ENCODE results near the gene TAMALIN. TPM values are rescaled to one million over a fixed set of nuclear protein-coding genes. Genes with fewer than 3 reads are reported as not detected.

The TAMALIN gene
- total RNA-seq, 4 donors from 2014 or later: 11.8 to 18.0 (median 16.1) TPM

DNA sequence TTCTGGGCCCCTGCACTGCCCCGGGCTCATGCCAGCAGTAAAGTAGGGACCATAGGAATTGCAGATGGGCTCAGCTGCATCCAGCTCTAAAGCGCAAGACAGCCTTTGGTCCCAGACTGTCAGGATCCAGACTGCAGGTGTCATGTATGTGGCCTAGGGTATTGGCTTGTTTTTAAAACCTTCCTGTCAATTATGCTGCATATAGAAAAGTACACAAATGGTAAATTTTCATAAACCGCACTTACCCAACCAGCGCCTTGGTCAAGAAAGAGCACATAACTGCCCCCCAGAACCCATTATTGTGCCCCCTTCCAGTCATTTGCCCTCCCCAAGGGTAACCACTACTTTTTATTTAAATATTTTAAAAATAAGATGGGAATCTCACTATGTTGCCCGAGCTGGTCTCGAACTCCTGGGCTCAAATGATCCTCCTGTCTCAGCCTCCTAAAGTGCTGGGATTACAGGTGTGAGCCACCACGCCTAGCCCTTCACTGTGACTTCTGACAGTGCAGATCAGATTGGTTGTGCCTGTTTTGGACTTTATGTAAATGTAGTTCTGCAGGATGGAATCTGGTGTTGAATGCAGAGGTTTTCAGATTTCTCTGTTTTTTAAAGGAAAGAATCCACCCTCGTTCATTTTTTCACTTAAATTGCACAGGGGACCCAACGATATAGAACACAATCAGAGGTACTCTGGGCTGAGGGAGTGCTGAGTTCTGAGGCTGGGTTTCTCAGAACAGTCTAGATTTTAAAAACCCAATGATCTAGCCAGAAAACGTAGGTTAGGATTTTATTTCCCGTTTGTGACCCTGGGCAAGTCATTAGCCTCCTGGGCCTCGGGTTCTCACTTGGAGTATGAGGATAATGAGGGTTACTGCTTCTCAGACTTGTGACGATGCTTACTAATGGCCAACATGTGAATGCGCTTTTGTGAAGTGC lies 51.2 kb downstream of the TAMALIN start:
- no peak for ATAC-seq
- Histone ChIP-seq H3K4me1 (peaks cover 0 to 82% (median 5%) of the 10 kb centered on the region in 3 donors), H3K4me3 (peak overlapping the region in 1 of 2 donors; percentile 36), H3K36me3 (peaks cover 0 to 64% of the 10 kb centered on the region in 2 donors), H3K27ac (peak overlapping the region in 3 of 4 donors; percentile 96 to 100 (median 98)), H3K27me3 (no peaks in the 10 kb centered on the region), H3K9me3 (no peaks in the 10 kb centered on the region)
- TF ChIP-seq, protein P1, sequence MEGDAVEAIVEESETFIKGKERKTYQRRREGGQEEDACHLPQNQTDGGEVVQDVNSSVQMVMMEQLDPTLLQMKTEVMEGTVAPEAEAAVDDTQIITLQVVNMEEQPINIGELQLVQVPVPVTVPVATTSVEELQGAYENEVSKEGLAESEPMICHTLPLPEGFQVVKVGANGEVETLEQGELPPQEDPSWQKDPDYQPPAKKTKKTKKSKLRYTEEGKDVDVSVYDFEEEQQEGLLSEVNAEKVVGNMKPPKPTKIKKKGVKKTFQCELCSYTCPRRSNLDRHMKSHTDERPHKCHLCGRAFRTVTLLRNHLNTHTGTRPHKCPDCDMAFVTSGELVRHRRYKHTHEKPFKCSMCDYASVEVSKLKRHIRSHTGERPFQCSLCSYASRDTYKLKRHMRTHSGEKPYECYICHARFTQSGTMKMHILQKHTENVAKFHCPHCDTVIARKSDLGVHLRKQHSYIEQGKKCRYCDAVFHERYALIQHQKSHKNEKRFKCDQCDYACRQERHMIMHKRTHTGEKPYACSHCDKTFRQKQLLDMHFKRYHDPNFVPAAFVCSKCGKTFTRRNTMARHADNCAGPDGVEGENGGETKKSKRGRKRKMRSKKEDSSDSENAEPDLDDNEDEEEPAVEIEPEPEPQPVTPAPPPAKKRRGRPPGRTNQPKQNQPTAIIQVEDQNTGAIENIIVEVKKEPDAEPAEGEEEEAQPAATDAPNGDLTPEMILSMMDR (IDR thresholded peaks at IDR 0.05): no peak
- TF ChIP-seq POLR2A (IDR thresholded peaks at IDR 0.05) (no peak), POLR2AphosphoS5 (IDR thresholded peaks at IDR 0.05) (no peak), EP300 (IDR thresholded peaks at IDR 0.05) (no peak)
- WGBS, 2 donors (ENCODE audit: low coverage in 1 of 2): 88 to 96% methylated on average over 7 to 11 of the region's 14 CpGs

DNA sequence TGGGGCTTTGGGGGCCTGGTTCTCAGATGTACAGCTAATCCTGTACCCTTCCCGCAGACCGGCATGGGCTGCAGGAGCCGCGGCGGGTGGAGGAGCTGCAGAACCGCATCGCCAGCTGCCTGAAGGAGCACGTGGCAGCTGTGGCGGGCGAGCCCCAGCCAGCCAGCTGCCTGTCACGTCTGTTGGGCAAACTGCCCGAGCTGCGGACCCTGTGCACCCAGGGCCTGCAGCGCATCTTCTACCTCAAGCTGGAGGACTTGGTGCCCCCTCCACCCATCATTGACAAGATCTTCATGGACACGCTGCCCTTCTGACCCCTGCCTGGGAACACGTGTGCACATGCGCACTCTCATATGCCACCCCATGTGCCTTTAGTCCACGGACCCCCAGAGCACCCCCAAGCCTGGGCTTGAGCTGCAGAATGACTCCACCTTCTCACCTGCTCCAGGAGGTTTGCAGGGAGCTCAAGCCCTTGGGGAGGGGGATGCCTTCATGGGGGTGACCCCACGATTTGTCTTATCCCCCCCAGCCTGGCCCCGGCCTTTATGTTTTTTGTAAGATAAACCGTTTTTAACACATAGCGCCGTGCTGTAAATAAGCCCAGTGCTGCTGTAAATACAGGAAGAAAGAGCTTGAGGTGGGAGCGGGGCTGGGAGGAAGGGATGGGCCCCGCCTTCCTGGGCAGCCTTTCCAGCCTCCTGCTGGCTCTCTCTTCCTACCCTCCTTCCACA lies 52.0 kb downstream of the TAMALIN start:
- Histone ChIP-seq H3K9me3 (no peaks in the 10 kb centered on the region), H3K36me3 (peaks cover 0 to 62% of the 10 kb centered on the region in 2 donors), H3K27ac (peak overlapping the region in 3 of 4 donors; percentile 96 to 100 (median 98)), H3K4me1 (peaks cover 0 to 82% (median 5%) of the 10 kb centered on the region in 3 donors), H3K27me3 (no peaks in the 10 kb centered on the region), H3K4me3 (no peak overlapping the region)
- WGBS, 2 donors (ENCODE audit: low coverage in 1 of 2): 65% methylated on average over 13 of the region's 25 CpGs; no CpG with 5 or more reads in 1 of the 2 donors
- no peak for ATAC-seq
- TF ChIP-seq POLR2AphosphoS5 (IDR thresholded peaks at IDR 0.05): no peak
- no peak for TF ChIP-seq EP300 (IDR thresholded peaks at IDR 0.05)
- no peak for TF ChIP-seq POLR2A (IDR thresholded peaks at IDR 0.05)
- TF ChIP-seq, protein P1 (IDR thresholded peaks at IDR 0.05): no peak

DNA sequence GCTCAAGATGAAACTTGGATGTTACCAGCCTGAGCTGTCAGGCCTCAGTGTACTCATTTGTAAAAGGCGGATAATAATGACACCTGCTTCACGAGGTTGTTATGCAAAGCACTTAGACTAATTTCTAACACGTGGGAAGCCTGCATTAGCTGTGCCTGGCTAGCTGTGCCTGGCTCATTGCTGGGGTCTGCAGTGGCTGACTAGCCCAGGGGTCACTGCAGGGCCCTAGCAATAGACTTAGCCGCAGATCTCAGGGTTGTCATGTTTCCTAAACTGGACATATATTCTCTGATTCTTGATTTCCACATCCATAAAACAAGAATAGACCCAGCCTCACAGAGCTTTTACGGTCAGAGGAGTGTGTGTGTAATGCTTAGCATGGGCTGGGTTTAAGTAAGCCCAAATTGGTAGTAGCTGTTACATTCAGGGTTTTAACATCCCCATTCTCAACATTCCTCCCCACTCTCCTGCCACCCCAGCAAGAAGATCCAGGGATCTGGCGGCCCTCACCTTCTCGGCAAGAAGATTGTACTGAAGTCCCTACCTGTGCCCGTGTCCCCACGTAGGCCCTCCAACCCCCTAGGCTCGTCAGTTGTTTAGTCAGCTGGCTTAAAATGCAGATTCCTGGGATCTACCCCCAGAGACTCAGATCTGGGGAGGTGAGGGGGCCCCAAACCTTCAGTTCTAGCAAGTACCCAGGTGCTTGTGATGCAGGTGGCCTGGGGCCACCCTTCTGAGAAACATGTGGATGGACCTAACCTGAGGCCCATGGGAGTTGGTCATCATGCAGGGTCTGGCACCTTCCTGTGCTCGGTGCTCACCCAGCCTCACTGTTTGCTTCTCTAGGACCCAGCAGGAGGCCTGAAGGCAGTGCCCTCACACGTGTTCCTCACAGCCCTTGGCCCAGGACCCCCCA lies 53.1 kb downstream of the TAMALIN start:
- peak; percentile 6 for ATAC-seq
- H3K4me1 ChIP-seq: peaks cover 0 to 78% (median 0%) of the 10 kb centered on the region in 3 donors
- H3K9me3 ChIP-seq: no peaks in the 10 kb centered on the region
- 58 to 64% methylated on average over 7 to 9 of the region's 12 CpGs for WGBS, 2 donors (ENCODE audit: low coverage in 1 of 2)
- H3K27me3 ChIP-seq: no peaks in the 10 kb centered on the region
- TF ChIP-seq POLR2A (IDR thresholded peaks at IDR 0.05) (no peak), POLR2AphosphoS5 (IDR thresholded peaks at IDR 0.05) (no peak), EP300 (IDR thresholded peaks at IDR 0.05) (no peak)
- TF ChIP-seq, protein P1 (IDR thresholded peaks at IDR 0.05): no peak
- no peak overlapping the region for H3K4me3 ChIP-seq
- peak overlapping the region in 3 of 4 donors; percentile 32 to 100 (median 98) for H3K27ac ChIP-seq
- H3K36me3 ChIP-seq: peaks cover 0 to 52% of the 10 kb centered on the region in 2 donors

DNA sequence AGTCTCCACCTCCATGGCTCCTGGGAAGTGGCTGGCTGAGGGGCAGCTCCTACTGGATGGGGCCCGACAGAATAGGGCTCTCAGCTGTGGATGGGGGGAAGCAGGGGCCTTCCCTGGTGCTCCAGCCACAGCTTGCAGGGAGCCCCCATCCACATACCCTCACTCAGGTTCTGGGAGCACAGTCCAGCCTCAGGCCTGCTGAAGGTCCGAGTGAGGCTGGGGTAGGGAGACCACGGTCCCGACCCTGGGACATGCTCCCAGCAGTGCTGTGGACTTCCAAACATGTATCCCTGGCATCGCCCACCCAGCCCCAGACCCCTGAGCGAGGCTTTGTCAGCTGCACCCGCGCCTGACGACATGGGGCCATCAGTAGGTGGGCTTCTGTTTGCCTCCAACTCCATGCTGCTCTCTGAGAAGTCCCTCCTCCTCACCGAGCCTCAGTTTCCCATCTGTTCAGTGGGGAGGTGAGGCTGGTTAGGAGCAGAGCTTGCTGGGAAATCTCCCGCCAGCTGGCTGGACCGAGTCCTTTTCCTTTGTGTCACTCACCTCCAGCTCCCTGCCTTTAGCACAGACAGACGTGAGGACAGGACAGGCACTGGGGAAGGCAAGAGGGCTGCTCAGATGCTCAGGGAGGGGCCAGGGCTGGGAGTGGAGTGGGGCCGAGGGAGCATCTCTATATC lies 53.9 kb downstream of the TAMALIN start:
- H3K27me3 ChIP-seq: no peaks in the 10 kb centered on the region
- 100% methylated on average over 1 of the region's 14 CpGs; no CpG with 5 or more reads in 1 of the 2 donors for WGBS, 2 donors (ENCODE audit: low coverage in 1 of 2)
- peaks cover 0 to 44% of the 10 kb centered on the region in 2 donors for H3K36me3 ChIP-seq
- H3K4me3 ChIP-seq: no peak overlapping the region
- TF ChIP-seq POLR2A (IDR thresholded peaks at IDR 0.05) (no peak), POLR2AphosphoS5 (IDR thresholded peaks at IDR 0.05) (no peak)
- TF ChIP-seq, protein P1 (IDR thresholded peaks at IDR 0.05): no peak
- no peaks in the 10 kb centered on the region for H3K9me3 ChIP-seq
- ATAC-seq: peak; percentile 5
- peak overlapping the region in 3 of 4 donors; percentile 29 to 100 (median 98) for H3K27ac ChIP-seq
- H3K4me1 ChIP-seq: peaks cover 0 to 70% (median 0%) of the 10 kb centered on the region in 3 donors

All from gastroesophageal sphincter (tissue), 4 donors.